H1 (cell line): ENCODE measurements around the gene PRR19. TPM values are rescaled to one million over a fixed set of nuclear protein-coding genes. Genes with fewer than 3 reads are reported as not detected.
A peak's percentile ranks its signal among the peaks of the same experiment; 100 is the strongest.

Source experiments
- CTCF ChIA-PET: fragments of 300-600 bp; sonication (Branson Sonifier 250); formaldehyde crosslinking; loops from one replicate; lab custom pipeline; 2021; ENCODE audit not compliant: partially characterized antibody; lab: Charles Lee
- POLR2A ChIA-PET: fragments of 300-600 bp; sonication (Branson Sonifier 250); formaldehyde crosslinking; loops from one replicate; lab custom pipeline; 2021; ENCODE audit warnings: inconsistent platforms; ENCODE audit not compliant: partially characterized antibody; lab: Charles Lee
- DNase-seq, 2 experiments: peaks; one replicate each; pipeline versions ENCODE4 v3.0.0 to v3.0.0-alpha.2; 2010 to 2022; ENCODE audit warnings: low spot score in 2 of 2, low read depth in 1 of 2, mixed read lengths in 1 of 2
- FAIRE-seq: peaks from 2 replicates; lab custom pipeline; 2011; peaks lifted over from hg19 to GRCh38; lab: Jason Lieb, UNC
- H2AFZ ChIP-seq: 2 replicates; pipeline ENCODE4 v1.8.1; 2012; ENCODE audit warnings: low read length, inconsistent platforms
- H2AK5ac ChIP-seq: 2 replicates; pipeline ENCODE4 v1.6.1; 2013; ENCODE audit warnings: low read depth, low read length
- H2BK120ac ChIP-seq: replicated peaks from 2 replicates; pipeline ENCODE3; 2013; ENCODE audit warnings: low read depth, low read length, inconsistent platforms
- H2BK12ac ChIP-seq: 2 replicates; pipeline ENCODE4 v1.6.1; 2013; ENCODE audit warnings: low read depth, low read length
- H2BK15ac ChIP-seq: 2 replicates; pipeline ENCODE4 v1.6.1; 2013; ENCODE audit warnings: low read length
- H2BK20ac ChIP-seq: 2 replicates; pipeline ENCODE4 v1.6.1; 2013; ENCODE audit warnings: low read length
- H2BK5ac ChIP-seq: 2 replicates; pipeline ENCODE4 v1.6.1; 2013; ENCODE audit warnings: low read depth, low read length
- H3K14ac ChIP-seq: 2 replicates; pipeline ENCODE4 v1.6.1; 2013; ENCODE audit warnings: inconsistent platforms; ENCODE audit not compliant: insufficient read length
- H3K18ac ChIP-seq: 2 replicates; pipeline ENCODE4 v1.6.1; 2013; ENCODE audit warnings: low read length; ENCODE audit errors: extremely low read depth
- H3K23ac ChIP-seq: 2 replicates; pipeline ENCODE4 v1.6.1; 2013; ENCODE audit warnings: inconsistent platforms; ENCODE audit not compliant: insufficient read length
- H3K23me2 ChIP-seq: 2 replicates; pipeline ENCODE4 v1.6.1; 2013; ENCODE audit warnings: low read depth, low read length
- H3K27ac ChIP-seq: 2 replicates; pipeline ENCODE4 v1.6.1; 2011; ENCODE audit warnings: low read depth, low read length, inconsistent platforms
- H3K27me3 ChIP-seq, 4 experiments: replicated peaks in 1 of 4; 1 replicate in 1 of 4; 2 replicates in 3 of 4; pipeline versions ENCODE4 v1.6.1 to v1.8.1; 2011 to 2013; ENCODE audit warnings: low read length in 3 of 4, mild to moderate bottlenecking in 3 of 4, inconsistent platforms in 2 of 4, mixed read lengths in 2 of 4, moderate library complexity in 1 of 4; ENCODE audit not compliant: control insufficient read depth in 3 of 4, insufficient read depth in 3 of 4; ENCODE audit errors: extremely low read depth in 1 of 4
- H3K36me3 ChIP-seq, 4 experiments: 2 replicates each; pipeline versions ENCODE4 v1.6.1 to v1.8.1; 2011 to 2013; ENCODE audit warnings: mild to moderate bottlenecking in 4 of 4, low read length in 3 of 4, moderate library complexity in 2 of 4, control low read depth in 1 of 4, inconsistent platforms in 1 of 4; ENCODE audit not compliant: insufficient read depth in 4 of 4, control insufficient read depth in 2 of 4
- H3K4ac ChIP-seq: replicated peaks from 2 replicates; pipeline ENCODE3; 2013; ENCODE audit warnings: low read length, low read depth, mixed read lengths, inconsistent platforms; ENCODE audit not compliant: insufficient read length
- H3K4me1 ChIP-seq, 4 experiments: replicated peaks in 1 of 4; 1 replicate in 1 of 4; 2 replicates in 3 of 4; pipeline versions ENCODE4 v1.6.1 to v1.8.1; 2011 to 2013; ENCODE audit warnings: low read length in 3 of 4, inconsistent platforms in 2 of 4, mixed read lengths in 1 of 4; ENCODE audit not compliant: insufficient read depth in 4 of 4, control insufficient read depth in 3 of 4
- H3K4me2 ChIP-seq, 2 experiments: 2 replicates each; pipeline versions ENCODE4 v1.6.1 to v1.8.1; 2011 to 2013; ENCODE audit warnings: low read depth in 2 of 2, low read length in 2 of 2, control low read depth in 1 of 2, inconsistent platforms in 1 of 2, mild to moderate bottlenecking in 1 of 2; ENCODE audit not compliant: insufficient read depth in 1 of 2
- H3K4me3 ChIP-seq, 4 experiments: fragments of 200-600, 300-600 bp in 1 of 4; sonication (generic), shearing (Covaris generic), sonication (Bioruptor Twin) in 1 of 4; 2 replicates each; pipeline versions ENCODE4 v1.5.1 to v1.8.1; 2011 to 2016; ENCODE audit warnings: low read length in 4 of 4, low read depth in 3 of 4, control low read depth in 2 of 4, inconsistent platforms in 2 of 4, mild to moderate bottlenecking in 2 of 4, mixed read lengths in 1 of 4, moderate library complexity in 1 of 4; ENCODE audit not compliant: insufficient read depth in 2 of 4; ENCODE audit errors: extremely low read depth in 1 of 4
- H3K56ac ChIP-seq: replicated peaks from 2 replicates; pipeline ENCODE3; 2013; ENCODE audit warnings: low read depth, mild to moderate bottlenecking, mixed read lengths, low read length, inconsistent platforms; ENCODE audit not compliant: insufficient read length
- H3K79me1 ChIP-seq: 2 replicates; pipeline ENCODE4 v1.6.1; 2013; ENCODE audit warnings: low read depth, low read length, control low read depth
- H3K79me2 ChIP-seq, 2 experiments: 2 replicates each; pipeline versions ENCODE4 v1.6.1 to v1.8.1; 2012 to 2013; ENCODE audit warnings: low read length in 2 of 2, mild to moderate bottlenecking in 2 of 2, inconsistent platforms in 1 of 2; ENCODE audit not compliant: insufficient read depth in 2 of 2, control insufficient read depth in 1 of 2
- H3K9ac ChIP-seq, 4 experiments: replicated peaks in 1 of 4; 1 replicate in 1 of 4; 2 replicates in 3 of 4; pipeline versions ENCODE4 v1.6.1 to v1.8.1; 2011 to 2013; ENCODE audit warnings: low read depth in 3 of 4, low read length in 3 of 4, control low read depth in 2 of 4, mild to moderate bottlenecking in 2 of 4, moderate library complexity in 2 of 4, inconsistent platforms in 1 of 4; ENCODE audit errors: extremely low read depth in 1 of 4
- H3K9me3 ChIP-seq, 2 experiments: 2 replicates each; pipeline versions ENCODE4 v1.6.1 to v1.8.1; 2012 to 2013; ENCODE audit warnings: mild to moderate bottlenecking in 2 of 2, moderate library complexity in 2 of 2, control low read depth in 1 of 2, inconsistent platforms in 1 of 2, low read depth in 1 of 2, low read length in 1 of 2, mixed read lengths in 1 of 2; ENCODE audit not compliant: insufficient read depth in 2 of 2
- H4K20me1 ChIP-seq, 2 experiments: replicated peaks in 1 of 2; 2 replicates each; pipeline versions ENCODE3 to v1.8.1; 2011 to 2013; ENCODE audit warnings: inconsistent platforms in 2 of 2, low read length in 2 of 2, mild to moderate bottlenecking in 1 of 2; ENCODE audit not compliant: insufficient read depth in 2 of 2, control insufficient read depth in 1 of 2
- H4K5ac ChIP-seq: 2 replicates; pipeline ENCODE4 v1.6.1; 2013; ENCODE audit warnings: low read length, low read depth, mixed read lengths, inconsistent platforms; ENCODE audit not compliant: insufficient read length
- H4K8ac ChIP-seq: 2 replicates; pipeline ENCODE4 v1.8.0; 2013; ENCODE audit warnings: mild to moderate bottlenecking, moderate library complexity, low read length, inconsistent platforms; ENCODE audit not compliant: insufficient read depth; ENCODE audit errors: extremely low read depth
- H4K91ac ChIP-seq: replicated peaks from 2 replicates; pipeline ENCODE3; 2013; ENCODE audit warnings: low read length, mixed read lengths, inconsistent platforms; ENCODE audit not compliant: insufficient read length
- EGR1 ChIP-seq: IDR thresholded peaks from 2 replicates; pipeline ENCODE4 v1.6.1; 2011; ENCODE audit warnings: low read depth, low read length, borderline replicate concordance
- WGBS, 2 experiments: shearing (Covaris generic) in 1 of 2; methylation state at CpG; one replicate each; pipeline versions ENCODE4 v1.1.6 to v1.1.7; 2013 to 2015; ENCODE audit warnings: low lambda C conversion rate in 2 of 2, mixed read lengths in 2 of 2, inconsistent platforms in 1 of 2, low coverage in 1 of 2, missing lambda C conversion rate in 1 of 2; ENCODE audit not compliant: insufficient replicate concordance in 2 of 2, insufficient coverage in 1 of 2, insufficient read length in 1 of 2; ENCODE audit errors: extremely low coverage in 1 of 2, missing lambda C conversion rate in 1 of 2; 5-methylcytosine and 5-hydroxymethylcytosine counted together
- polyA plus RNA-seq, 7 experiments: library from polyadenylated mRNA; depleted of rRNA in 3 of 7; stranded (reverse) in 5 of 7; unstranded in 2 of 7; fragments of >200 nt in 5 of 7; fragments of 200-250 nt in 2 of 7; gene quantifications; 1 replicate in 5 of 7; 2 replicates in 1 of 7; 4 replicates in 1 of 7; pipeline versions ENCODE4 v1.2.1 to v1.2.3, GENCODE V29; 2011 to 2013; ENCODE audit warnings: missing spikeins in 2 of 7, mixed read lengths in 2 of 7
- total RNA-seq: library from RNA; stranded (reverse); fragmentation: NEBNext Ultra II Directional; extraction: Animal tissue kit (Norgen Biotek cat#: 25700); gene quantifications from 2 replicates; pipeline ENCODE4 v1.2.1, GENCODE V29; 2021

Gene PRR19
- total and polyA plus RNA-seq, 2 of the 8 experiments (the other 6 are each of a cell fraction or from before 2014, with no cell fraction given) = 7.2 to 7.5 TPM

GRCh38 chr19:42271045-42271419 is 30.9 kb upstream of the PRR19 start:
- H3K4ac ChIP-seq = peak overlapping the region; percentile 96
- H3K4me3 ChIP-seq = no peak overlapping the region
- FAIRE-seq = no peak

More at GRCh38 chr19:42271045-42271419, 30.9 kb upstream of the PRR19 start:
- Histone ChIP-seq H2BK20ac (no peak overlapping the region), H3K4me2 (no peak overlapping the region; a peak in 1 of 4 replicates), H3K56ac (no peak overlapping the region), H3K9me3 (no peaks in the 10 kb centered on the region), H3K79me2 (peaks cover 0 to 9% of the 10 kb centered on the region in 2 experiments; a peak in 1 of 4 replicates), H2BK15ac (no peak overlapping the region), H4K5ac (peak overlapping the region; percentile 42), H2BK12ac (peak overlapping the region; percentile 33; the same call in 1 of the 2 replicates), H4K20me1 (peaks cover 0 to 8% of the 10 kb centered on the region in 2 experiments), H3K23ac (no peak overlapping the region), H3K14ac (no peak overlapping the region), H3K18ac (no peak overlapping the region), H3K27me3 (no peaks in the 10 kb centered on the region), H3K4me1 (peaks cover 2 to 21% (median 10%) of the 10 kb centered on the region in 4 experiments), H4K8ac (no peak overlapping the region), H4K91ac (peak overlapping the region; percentile 42)
- no peak for DNase-seq
- TF ChIP-seq EGR1 = no peak
- TF ChIP-seq, all 59 proteins: peak for 0
- ChIA-PET CTCF (interaction anchor here (1.0 to 3.1 kb wide), 3 partner anchors 8 to 25 kb away, joined by 3 to 17 read pairs (median 11); no protein-coding TSS in a partner anchor), POLR2A (interaction anchor here (0.6 to 4.1 kb wide), 5 partner anchors 10 to 30 kb away, joined by 3 to 27 read pairs (median 4); no protein-coding TSS in a partner anchor)
- Histone ChIP-seq H3K23me2 (peaks cover 10% of the 10 kb centered on the region; the same call in 1 of the 2 replicates), H2BK120ac (no peak overlapping the region), H2AK5ac (peak overlapping the region; percentile 60), H2AFZ (no peak overlapping the region), H3K79me1 (peaks cover 5% of the 10 kb centered on the region), H3K36me3 (peaks cover 0 to 15% (median 5%) of the 10 kb centered on the region in 4 experiments; a peak in 2 of 8 replicates), H3K9ac (no peak overlapping the region), H3K27ac (no peak overlapping the region), H2BK5ac (peak overlapping the region; percentile 88; the same call in 1 of the 2 replicates)
- 82% methylated on average over 3 of the region's 3 CpGs; no CpG with 5 or more reads in 1 of the 2 experiments for WGBS, 2 experiments
